Left hindlimb (tissue), 1 donor: Measurements from ENCODE around the gene MADD.
"Not testable (repeated sequence)": the region's sequence is repeated elsewhere in the genome, so short reads cannot be mapped to it uniquely, and the experiment has no call there.

Experiments used
- DNase-seq: peaks from one replicate; pipeline ENCODE4 v3.0.0-alpha.2; 2018

MADD gene

DNA sequence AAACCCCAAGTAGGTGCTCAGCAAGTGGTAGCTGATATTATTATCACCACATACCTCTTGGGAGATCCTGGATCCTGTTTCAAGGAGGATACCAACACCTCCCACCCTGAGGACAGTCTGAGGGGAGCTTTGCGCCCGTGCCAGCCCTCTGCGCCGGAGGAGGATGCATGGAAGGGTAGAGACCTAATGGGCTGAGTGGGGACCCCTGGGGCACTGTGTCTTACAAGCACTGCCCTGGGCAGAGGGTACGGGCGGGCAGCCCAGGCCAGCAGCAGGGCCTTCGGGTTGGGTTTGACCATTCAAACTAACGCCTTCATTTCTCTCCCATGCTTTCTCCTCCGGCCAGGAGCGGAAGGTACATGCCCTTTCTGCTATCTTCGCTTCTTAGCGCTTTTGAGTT, 56.3 kb downstream of the MADD start:
- DNase-seq: no peak

DNA sequence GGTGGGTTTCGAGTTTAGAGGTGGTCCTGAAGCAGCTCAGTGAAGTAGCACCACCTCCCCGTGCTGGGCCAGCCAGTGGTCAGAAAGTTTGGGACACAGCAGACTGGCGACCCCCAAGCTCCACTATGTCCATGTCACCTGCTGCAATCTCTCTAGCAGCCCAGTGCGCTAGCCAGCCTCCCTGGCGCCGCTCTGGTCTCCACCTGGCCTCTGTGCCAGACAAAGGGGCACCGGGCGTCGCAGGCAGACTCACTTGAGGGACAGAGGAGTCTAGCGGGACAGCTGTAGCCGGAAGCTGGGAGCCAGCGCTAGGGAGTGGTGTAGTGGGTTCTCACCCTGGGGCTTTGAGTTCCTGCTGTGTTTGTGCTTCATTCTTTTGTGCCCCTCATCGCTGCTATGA, 57.1 kb downstream of the MADD start:
- no peak for DNase-seq

DNA sequence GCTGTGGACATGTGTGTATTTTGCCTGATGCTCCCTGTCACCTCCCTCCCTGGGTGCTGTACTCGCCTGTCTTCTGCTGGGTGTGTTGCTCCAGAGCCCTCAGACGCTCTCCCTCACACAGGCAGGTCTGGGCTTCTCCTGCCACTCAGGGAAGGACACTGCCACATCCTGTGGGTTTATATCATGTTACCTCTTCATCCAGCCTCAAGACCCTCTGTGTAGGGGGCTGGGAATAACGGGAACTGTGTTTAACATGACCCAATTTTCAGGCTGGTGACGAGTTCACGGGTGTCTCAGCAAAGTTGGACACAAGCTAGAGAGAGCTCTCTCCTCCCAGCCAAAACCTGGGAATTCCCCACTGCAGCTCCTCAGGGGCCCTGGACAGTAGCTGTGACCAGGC, 58.0 kb downstream of the MADD start:
- DNase-seq: no peak

DNA sequence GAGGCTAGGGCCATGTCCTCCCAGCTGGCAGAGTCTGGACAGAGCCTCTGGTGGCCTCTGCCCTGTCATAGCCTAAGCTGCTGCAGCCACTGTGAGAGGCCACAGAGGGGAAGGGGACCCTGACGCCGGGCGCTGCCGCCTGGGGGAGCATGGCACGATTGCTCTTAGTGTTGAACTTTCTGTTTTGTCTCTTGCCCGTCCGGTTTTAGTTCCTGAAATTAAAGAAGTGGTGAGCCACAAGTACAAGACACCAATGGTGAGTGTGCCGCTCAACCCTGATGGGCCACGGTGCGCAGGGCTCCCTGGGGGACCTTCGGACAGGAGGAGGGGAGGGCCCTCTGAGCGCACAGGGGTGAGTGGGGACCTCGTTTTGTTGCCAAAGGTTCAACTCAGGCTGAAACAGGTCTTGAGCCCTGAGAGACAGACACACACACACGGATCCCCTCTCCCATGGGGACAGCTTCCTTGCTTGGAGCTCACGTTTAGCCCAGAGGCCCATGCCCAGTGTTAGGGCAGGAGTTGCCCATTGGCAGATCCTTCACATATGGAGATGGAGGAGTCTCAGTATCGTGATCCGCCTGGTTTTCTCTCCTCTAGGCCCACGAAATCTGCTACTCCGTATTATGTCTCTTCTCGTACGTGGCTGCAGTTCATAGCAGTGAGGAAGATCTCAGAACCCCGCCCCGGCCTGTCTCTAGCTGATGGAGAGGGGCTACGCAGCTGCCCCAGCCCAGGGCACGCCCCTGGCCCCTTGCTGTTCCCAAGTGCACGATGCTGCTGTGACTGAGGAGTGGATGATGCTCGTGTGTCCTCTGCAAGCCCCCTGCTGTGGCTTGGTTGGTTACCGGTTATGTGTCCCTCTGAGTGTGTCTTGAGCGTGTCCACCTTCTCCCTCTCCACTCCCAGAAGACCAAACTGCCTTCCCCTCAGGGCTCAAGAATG, 58.8 kb downstream of the MADD start:
- DNase-seq: no peak

DNA sequence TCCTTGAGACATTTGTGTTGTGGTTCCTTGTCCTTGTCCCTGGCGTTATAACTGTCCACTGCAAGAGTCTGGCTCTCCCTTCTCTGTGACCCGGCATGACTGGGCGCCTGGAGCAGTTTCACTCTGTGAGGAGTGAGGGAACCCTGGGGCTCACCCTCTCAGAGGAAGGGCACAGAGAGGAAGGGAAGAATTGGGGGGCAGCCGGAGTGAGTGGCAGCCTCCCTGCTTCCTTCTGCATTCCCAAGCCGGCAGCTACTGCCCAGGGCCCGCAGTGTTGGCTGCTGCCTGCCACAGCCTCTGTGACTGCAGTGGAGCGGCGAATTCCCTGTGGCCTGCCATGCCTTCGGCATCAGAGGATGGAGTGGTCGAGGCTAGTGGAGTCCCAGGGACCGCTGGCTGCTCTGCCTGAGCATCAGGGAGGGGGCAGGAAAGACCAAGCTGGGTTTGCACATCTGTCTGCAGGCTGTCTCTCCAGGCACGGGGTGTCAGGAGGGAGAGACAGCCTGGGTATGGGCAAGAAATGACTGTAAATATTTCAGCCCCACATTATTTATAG, 59.6 kb downstream of the MADD start:
- DNase-seq: no peak

DNA sequence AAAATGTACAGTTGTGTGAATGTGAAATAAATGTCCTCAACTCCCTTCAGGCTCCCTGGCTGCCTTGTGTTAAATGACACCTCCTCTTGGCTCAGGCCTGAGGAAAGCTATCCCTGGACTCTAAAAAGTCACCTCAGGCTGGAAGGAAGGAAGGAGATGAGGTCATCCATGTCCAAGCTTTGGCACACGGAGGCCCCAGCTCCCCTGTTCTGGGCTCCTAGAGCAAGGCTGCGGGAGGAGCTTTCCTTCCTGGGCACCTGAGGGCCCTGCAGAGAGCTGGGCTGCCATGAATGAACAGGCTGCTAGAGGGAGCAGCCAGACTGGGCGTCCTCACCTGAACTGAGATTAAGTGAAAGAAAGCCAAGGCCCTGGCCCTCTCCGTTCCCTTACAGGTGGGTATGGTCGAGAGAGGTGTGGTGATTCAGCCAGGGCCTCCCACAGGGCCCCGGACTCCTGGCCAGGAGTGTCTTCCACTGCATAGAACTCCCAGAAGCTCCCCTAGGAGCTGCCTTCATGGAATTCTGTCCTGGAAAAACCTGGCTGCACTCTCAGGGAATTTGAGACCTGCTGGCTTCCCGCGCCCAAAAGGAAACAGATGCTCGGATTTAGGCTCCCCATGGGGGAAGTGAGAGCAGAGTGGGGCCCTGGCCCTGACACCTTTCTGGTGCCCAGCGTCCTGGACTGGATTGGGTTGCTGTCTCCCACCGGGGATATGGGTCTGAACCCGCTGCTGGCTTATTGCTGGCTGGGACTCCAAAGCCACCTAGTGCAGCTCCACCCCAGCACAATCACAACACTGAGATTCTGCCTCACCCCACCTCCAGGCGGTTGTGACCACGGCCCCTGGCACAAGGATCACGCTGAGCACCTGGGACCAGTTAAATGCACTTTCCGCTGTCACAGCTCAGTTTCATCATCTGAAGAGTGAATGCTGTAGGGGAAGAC, 60.3 kb downstream of the MADD start:
- no peak for DNase-seq

DNA sequence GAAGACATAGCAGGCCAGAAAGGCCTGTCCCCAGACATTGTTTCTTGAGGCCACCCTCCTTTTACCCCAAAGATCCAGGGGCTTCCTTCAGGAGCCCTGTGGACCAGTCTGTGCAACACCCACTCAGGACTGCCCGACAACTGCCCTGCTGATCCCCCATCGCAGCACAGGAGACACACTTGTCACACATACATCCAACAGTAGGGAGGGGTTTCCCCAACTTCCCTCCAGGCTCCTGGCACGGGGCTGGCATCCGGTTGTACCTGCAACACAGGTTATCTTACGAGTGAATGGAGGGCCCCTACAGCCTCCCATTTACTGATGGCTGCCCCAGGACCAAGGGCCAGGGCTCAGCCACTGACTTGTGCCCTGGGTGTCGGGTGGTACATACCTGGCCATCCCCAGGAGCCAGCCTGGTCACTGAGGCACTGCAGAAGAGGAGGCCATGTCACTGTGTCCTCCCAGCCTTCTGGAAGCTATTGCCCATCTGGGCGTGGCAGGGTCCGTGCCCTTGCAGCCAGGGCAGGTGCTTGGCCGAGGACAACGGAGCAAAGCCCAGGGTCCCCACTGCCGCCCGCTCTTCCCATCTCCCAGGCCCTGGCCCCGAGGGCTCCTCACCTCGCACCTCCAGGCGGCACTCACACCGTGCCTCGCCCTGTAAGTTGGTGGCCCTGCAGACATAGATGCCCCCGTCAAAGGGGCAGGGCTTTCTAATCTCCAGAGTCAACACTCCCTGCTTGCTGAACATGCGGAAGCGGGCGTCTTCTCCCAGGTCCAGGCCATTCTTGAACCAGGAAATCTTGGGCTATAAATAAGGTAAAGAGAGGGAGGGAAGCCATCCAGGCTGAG, 61.7 kb downstream of the MADD start:
- no peak for DNase-seq

DNA sequence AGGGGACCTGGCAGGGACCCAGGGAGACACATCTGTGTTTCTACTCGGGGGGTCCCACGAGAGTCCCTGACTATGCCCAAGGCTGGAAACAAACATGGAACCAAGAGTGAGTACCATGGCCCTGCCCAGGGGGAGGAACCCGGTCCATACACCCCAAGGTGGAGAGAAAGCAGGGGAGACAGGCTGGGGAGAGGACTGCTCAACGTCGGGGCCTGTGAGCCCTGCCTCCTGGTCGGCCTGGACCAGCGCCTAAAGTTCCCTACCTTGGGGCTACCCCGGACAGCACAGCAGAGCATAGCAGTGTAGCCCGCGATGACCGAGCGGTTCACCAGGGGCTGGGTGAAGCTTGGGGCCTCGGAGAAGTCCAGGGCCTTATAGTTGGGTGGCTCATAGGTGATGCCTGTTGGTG, 62.4 kb downstream of the MADD start:
- no peak for DNase-seq

DNA sequence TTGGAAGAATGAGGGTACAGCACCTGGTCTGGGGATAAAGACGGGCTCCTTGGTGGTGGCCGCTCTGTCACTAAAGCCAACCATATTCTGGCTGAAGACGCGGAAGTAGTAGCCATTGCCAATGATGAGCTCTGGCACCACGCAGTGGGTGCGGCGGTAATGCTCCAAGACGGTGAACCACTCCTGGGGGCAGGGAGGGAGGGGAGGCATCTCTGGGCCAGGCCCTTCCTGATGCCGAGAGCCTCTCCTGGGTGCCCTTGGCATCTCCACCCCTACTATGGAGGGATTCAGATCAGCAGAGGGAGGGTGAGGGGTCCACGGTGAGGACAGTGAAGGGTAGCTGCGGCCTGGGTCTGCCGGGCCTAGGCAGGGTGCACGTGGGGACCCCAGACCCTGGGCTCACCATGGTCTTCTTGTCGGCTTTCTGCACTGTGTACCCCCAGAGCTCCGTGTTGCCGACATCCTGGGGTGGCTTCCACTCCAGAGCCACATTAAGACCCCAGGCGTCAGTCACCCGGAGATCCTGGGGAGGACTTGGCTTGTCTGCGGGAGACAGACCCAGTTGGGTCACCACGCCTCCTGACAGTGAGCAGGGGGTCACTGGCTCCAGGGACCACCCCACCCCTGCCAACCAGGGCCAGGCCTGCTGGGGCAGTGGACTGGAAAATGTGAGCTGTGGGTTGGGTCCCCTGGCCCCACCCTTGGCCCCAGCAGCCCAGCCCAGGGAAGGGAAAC, 63.0 kb downstream of the MADD start:
- DNase-seq: no peak

DNA sequence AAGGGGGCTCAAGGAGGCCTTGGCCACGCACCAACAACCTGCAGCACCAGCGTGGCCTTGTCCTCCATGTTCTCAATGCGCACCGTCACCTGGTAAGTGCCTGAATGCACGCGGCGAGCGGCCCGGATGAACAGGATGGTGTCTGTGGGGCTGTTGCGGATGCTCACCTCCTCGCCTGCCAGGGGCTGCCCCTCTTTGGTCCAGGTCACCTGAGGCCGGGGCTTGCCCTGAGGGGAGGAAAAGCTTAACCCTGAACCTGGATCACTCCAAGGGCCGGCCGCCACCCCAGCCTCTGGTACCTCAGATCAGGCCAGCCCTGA, 63.6 kb downstream of the MADD start:
- no peak for DNase-seq

DNA sequence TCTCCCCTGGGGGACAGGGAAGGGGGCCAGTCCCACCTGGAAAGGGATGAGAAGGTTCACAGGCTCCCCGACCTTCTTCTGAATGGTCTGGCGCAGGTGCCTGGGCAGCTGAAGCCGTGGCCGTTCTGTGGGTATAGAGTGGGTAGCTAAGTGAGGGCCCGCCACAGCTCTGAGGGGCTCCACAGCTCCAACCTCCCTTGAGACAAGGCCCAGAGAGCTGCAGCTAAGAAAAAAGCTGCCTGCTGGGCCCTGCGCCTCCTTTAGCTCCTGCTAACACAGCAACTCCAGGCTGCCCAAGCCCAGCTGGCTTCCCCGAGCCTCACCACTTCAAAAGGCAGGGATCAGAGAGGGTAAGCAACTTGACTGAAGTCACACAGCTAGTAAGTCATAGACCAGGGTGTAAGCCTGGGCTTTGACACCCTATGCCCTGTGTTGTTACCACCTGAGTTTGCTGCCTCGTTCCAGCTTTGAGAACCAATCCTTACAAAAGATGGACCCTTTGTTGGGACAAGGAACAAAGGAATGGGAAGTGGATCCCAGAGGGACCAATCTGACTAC, 64.0 kb downstream of the MADD start:
- no peak for DNase-seq

DNA sequence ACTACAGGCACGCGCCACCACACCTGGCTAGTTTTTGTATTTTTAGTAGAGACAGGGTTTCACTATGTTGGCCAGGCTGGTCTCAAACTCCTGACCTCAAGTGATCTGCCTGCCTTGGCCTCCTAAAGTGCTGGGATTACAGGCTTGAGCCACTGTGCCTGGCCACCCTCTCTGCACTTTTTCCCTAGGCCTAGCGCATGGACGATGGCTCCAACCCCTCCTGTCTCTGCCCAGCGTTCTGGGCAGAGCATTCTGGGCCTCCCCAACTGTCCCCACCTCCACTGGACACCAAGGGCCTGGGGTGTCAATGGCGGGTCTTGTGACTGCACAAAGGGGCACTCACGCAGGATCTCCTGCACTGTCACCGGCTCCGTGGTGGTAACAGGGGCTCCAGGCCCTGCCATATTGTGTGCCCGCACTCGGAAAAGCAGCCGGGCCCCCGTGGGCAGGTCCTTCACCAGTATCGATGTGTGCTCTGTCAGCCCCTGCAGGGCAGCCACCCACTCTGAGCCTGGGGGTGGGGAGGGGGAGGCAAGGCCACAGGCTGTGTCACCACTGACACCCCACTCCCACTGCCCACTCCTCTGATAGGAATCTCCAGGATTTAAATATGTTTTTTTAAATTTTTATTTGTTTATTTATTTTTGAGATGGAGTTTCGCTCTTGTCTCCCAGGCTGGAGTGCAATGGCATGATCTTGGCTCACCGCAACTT, 64.9 kb downstream of the MADD start:
- not testable (repeated sequence) for DNase-seq

DNA sequence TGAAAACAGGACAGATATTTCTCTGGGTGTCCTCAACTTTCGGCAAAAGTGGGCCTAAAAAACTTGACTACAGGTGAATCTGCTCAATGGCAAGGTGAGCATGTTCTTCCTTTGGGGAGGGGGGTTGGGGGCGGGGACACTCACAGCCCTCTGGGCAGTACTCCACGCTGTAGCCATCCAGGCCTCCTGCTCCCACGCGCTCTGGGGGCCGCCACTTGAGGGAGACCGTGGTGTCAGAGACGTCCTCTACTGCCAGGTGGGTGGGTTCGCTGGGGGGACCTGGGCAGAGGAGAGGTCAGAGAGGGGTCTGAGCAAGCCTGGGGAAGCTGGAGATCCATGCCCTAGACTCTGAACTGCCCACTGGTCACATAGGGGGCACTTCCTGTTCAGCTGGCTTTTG, 65.8 kb downstream of the MADD start:
- DNase-seq: no peak

DNA sequence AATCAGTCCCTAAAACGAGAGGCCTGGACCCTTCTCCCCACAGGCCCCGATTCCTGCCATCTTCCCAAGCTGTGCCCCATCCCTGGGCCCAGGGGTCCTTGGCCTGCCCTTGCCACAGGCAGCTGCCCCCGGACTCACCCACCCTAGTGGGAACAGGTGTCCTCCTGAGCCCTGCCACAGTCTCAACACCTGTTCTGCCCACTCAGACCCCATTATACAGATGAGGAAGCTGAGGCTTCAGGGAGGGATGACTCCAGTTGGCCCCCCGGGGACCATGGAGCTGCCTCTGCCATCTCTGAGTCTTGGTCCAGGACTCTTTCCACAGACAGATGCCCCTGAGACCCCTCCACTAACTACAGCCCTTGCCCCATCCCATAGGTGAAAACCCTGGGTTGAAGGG, 66.7 kb downstream of the MADD start:
- no peak for DNase-seq

DNA sequence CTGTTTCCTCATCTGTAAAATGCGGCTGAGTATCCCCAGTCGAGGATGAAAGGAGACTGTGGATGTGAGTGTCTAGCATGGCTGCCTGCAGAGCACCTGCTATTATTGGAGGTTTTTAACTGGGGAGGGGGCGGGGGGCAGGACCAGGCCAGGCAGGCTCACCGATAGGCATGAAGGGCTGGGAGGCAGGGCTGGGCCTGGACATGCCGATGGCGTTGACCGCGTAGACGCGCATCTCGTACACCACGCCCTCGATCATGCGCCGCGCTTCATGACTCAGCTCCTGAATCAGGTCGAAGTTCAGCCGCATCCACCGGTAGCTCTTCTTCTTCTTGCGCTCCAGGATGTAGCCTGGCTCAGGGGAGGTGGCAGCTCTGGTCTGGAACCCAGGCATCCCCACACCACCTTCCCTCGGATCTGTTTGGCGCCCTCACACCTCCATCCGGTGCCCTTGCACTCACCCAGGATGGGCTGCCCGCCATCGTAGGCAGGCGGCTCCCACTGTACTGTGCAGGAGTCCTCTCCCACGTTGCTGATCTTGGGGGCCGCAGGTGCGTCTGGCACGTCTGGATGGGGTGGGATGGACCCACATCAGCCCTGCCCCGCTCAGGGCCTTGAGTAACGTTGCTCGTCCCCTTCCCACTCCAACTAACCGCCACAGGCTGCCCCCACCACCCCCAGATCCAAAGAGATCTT, 67.4 kb downstream of the MADD start:
- no peak for DNase-seq

DNA sequence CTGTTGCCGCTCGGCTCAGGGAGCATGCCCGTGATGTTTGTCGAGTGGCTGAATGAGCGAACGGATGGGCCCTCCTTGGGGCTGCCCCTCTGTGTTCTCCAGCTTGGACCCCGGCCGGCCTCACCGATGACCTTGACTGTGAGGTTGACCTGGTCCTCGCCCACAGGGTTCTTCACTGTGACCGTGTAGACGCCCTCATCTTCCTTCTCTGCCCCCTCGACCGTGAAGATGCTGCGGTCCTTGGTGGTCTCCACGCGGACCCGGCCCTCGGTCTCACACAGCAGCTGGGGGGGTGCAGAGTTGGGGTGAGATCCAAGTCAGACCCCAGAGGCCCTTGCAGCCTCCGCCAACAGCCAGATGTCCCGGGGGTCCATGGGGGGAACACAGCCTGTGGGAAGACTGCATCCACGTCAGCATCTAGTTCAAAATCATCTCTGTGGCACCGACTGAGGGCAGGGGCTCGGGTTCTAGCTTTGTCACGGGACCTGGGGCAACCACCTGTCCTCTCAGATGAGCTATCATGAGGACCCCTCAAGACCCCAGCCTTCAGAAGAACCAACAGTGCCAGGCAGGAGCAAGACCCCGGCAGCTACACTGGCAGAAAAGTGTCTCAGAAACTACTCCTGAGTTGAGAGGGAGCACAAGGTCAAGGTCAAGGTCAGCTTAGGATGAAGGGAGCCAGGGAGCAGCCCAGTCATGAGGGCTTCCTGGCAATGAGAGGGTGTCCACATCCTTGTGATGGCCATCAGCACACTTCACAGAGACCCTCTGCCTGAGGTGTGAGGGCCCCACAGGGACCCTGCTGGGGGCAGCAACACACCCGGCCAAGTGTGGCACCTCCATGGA, 68.7 kb downstream of the MADD start:
- no peak for DNase-seq

DNA sequence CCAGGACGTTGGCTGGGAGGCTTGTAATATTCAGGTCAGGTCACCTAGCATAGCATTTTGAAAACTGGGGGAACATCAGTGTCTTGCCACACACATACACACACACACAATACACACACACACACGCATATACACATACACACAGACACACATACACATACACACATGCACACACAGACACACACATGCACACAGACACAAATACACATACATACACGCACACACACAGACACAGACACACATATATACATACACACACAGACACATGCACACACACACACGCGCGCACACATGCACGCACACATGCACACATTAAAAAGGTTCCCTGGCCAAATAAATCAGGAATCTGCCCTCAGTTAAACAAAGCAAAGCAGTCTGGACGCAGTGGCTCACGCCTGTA, 70.1 kb downstream of the MADD start:
- no peak for DNase-seq

DNA sequence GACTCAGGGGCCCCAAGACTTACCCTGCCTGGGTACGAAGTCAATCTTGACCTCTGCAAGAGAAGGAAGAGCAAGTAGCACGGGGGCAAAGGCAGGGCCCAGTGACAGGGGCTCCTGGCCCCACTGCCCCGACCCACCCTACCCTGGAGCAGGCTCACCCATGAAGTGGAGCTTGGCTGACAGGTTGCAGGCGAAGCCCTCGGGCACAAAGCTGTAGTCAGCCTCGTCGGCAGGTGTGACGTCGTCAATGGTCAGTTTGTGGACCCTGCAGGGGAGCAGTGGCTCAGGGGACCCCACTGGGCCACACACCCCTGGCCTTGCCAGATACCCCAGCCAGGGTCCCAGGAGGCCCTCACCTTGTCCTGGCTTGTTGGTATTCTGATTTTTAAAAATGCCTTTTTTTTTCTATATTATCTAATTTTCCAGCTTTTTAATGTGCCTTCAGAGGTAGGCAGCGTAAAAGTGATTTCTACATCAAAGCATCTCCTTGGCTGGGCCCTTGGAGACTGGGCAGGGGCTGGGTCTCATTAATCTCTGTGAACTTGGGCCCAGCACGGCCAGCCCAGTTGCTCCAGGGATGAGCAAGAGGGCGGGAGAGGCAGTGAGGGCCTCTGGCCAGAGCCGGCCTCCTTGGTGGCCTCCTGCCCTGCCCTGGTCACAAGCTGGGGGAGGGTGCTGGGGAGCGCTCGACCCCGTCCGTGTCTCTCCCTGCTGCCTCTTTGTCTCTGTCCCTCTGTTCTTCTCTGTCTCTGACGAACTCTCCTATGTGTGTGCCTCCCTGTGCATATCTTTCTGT, 71.2 kb downstream of the MADD start:
- DNase-seq: no peak
